Spleen (tissue), 11 donors: ENCODE results near the gene CUX1. TPM values are rescaled to one million over a fixed set of nuclear protein-coding genes. Genes with fewer than 3 reads are reported as not detected.

Source experiments
- DNase-seq: peaks from one replicate; pipeline ENCODE4 v3.0.0-alpha.2; 2020
- H3K27ac ChIP-seq, 8 donors: fragments of 200-600 bp; sonication (generic) in 7 of 8; 1 replicate in 4 of 8; 2 replicates in 4 of 8; pipeline versions ENCODE4 v1.5.0 to v1.8.0; 2016 to 2021; ENCODE audit warnings: inconsistent platforms in 4 of 8, mild to moderate bottlenecking in 4 of 8, moderate library complexity in 1 of 8
- H3K27me3 ChIP-seq, 7 donors: fragments of 200-600 bp; sonication (generic) in 6 of 7; replicated peaks in 1 of 7; 1 replicate in 4 of 7; 2 replicates in 3 of 7; pipeline versions ENCODE4 v1.5.0 to v1.8.0; 2016 to 2021; ENCODE audit warnings: inconsistent platforms in 3 of 7, mild to moderate bottlenecking in 1 of 7
- H3K36me3 ChIP-seq, 6 donors: fragments of 200-600 bp; sonication (generic) in 5 of 6; 1 replicate in 4 of 6; 2 replicates in 2 of 6; pipeline versions ENCODE4 v1.5.0 to v1.8.0; 2016 to 2021; ENCODE audit warnings: inconsistent platforms in 2 of 6
- H3K4me1 ChIP-seq, 6 donors: fragments of 200-600 bp; sonication (generic) in 5 of 6; 1 replicate in 3 of 6; 2 replicates in 3 of 6; pipeline versions ENCODE4 v1.5.0 to v1.8.0; 2016 to 2021; ENCODE audit warnings: inconsistent platforms in 3 of 6
- H3K4me3 ChIP-seq, 8 donors: fragments of 200-600 bp; sonication (generic) in 7 of 8; 1 replicate in 4 of 8; 2 replicates in 4 of 8; pipeline versions ENCODE4 v1.5.0 to v1.8.0; 2016 to 2021; ENCODE audit warnings: inconsistent platforms in 4 of 8, mild to moderate bottlenecking in 4 of 8, moderate library complexity in 2 of 8
- H3K9me3 ChIP-seq, 8 donors: fragments of 200-600 bp; sonication (generic) in 7 of 8; 1 replicate in 4 of 8; 2 replicates in 4 of 8; pipeline versions ENCODE4 v1.5.0 to v1.8.0; 2016 to 2021; ENCODE audit warnings: inconsistent platforms in 4 of 8
- CTCF ChIP-seq, 11 experiments: fragments of 200-600 bp in 7 of 11; fragments of 450-650 bp in 4 of 11; sonication (generic) in 4 of 11; IDR thresholded peaks in 8 of 11; conservative IDR thresholded peaks in 3 of 11; 1 replicate in 7 of 11; 2 replicates in 4 of 11; pipeline versions ENCODE4 v1.4.0 to v1.8.0; 2016 to 2021; ENCODE audit warnings: antibody characterized with exemption in 11 of 11, inconsistent platforms in 4 of 11, mild to moderate bottlenecking in 1 of 11
- POLR2A ChIP-seq, 3 donors: fragments of 450-650 bp; IDR thresholded peaks; one replicate each; pipeline ENCODE4 v1.5.1; 2017; ENCODE audit warnings: antibody characterized with exemption in 3 of 3, mild to moderate bottlenecking in 1 of 3
- POLR2AphosphoS5 ChIP-seq, 3 donors: sonication (generic); formaldehyde crosslinking; IDR thresholded peaks; one replicate each; pipeline ENCODE4 v1.5.1; 2017; ENCODE audit warnings: antibody characterized with exemption in 3 of 3
- WGBS, 5 donors: extraction: QIAGEN DNeasy Blood & Tissue Kit in 3 of 5; methylation state at CpG; one replicate each; pipeline versions ENCODE4 v1.1.5 to v1.1.7; 2013 to 2018; 5-methylcytosine and 5-hydroxymethylcytosine counted together
- intact Hi-C: fragments of 100-400 bp; cut with DNase I; formaldehyde crosslinking; loops from one replicate; pipeline ENCODE4 v1.15.0; 2023; ENCODE audit warnings: low total_unique reads
- polyA plus RNA-seq, 3 donors: library from polyadenylated mRNA; stranded (reverse); fragments of 200-250 nt; gene quantifications; one replicate each; pipeline ENCODE4 v1.2.1, GENCODE V29; 2013
- total RNA-seq, 7 donors: library from RNA; depleted of rRNA in 3 of 7; stranded (reverse); fragments of >200 nt in 3 of 7; fragmentation: NEBNext Ultra II Directional in 4 of 7; extraction: Animal tissue kit (Norgen Biotek cat#: 25700) in 4 of 7; gene quantifications; one replicate each; pipeline versions ENCODE4 v1.1.0 to v1.2.1, GENCODE V29; 2016 to 2021
- donor health status: healthy with polysubstance abuse.
- donor health status: DM: no; HTN: no; CAD: no; lungs with moderate emphysema.
- donor health status: DM: no; HTN: no; CAD: no.
- donor health status: Bipolar disorder and iron deficiency.
- donor health status: healthy.
- donor health status: DM: no; HTN: no; CAD: no.
- donor health status: DM: yes; HTN: yes; CAD: no.

CUX1 gene
- total and polyA plus RNA-seq, 10 donors, result 9.1 to 95.8 (median 61.9) TPM

GRCh38 chr7:101935521-101936141, 118.2 kb downstream of the CUX1 start:
- Histone ChIP-seq H3K9me3 (no peaks in the 10 kb centered on the region), H3K4me1 (peaks cover 0 to 43% (median 18%) of the 10 kb centered on the region in 6 donors), H3K27me3 (no peaks in the 10 kb centered on the region), H3K4me3 (no peak overlapping the region), H3K36me3 (peaks cover 0 to 14% (median 0%) of the 10 kb centered on the region in 6 donors), H3K27ac (no peak overlapping the region)
- intact Hi-C loops, result no loop called here
- DNase-seq, result peak; percentile 54
- no peak for TF ChIP-seq CTCF (IDR thresholded peaks at IDR 0.05 in 8 of 11, conservative IDR thresholded peaks at IDR 0.05 in 3 of 11)
- TF ChIP-seq POLR2AphosphoS5 (IDR thresholded peaks at IDR 0.05), result peak in 1 of 3 donors; percentile 21
- 64 to 74% (median 68%) methylated on average over 13 to 14 of the region's 14 CpGs for WGBS, 5 donors

DNA sequence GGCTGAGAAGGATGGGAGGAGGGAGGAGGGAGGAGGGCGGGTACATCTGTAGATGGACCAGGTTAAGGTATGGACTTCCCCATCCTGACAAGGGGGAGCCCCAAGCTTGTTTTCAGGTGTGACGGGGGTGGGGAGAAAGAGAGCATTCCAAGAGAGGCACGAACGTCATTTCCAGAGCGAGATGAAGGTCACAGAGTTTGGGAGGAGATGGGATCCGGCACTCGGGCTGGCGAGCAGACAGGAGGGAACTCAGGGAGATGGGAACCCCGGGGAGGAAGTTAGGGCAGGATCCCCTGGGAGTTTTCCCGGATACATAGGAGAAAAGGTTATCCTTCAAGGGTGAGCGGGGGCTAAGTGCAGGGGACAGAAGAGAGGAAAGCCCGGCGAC, 118.8 kb downstream of the CUX1 start:
- peaks cover 0 to 14% (median 0%) of the 10 kb centered on the region in 6 donors for H3K36me3 ChIP-seq
- 45 to 73% (median 61%) methylated on average over 13 of the region's 13 CpGs for WGBS, 5 donors
- no peaks in the 10 kb centered on the region for H3K9me3 ChIP-seq
- H3K27ac ChIP-seq, result no peak overlapping the region
- no peaks in the 10 kb centered on the region for H3K27me3 ChIP-seq
- H3K4me1 ChIP-seq, result peaks cover 0 to 49% (median 18%) of the 10 kb centered on the region in 6 donors
- no peak for DNase-seq
- intact Hi-C loops, result no loop called here
- TF ChIP-seq POLR2AphosphoS5 (IDR thresholded peaks at IDR 0.05), result no peak
- no peak for TF ChIP-seq CTCF (IDR thresholded peaks at IDR 0.05 in 8 of 11, conservative IDR thresholded peaks at IDR 0.05 in 3 of 11)
- peak overlapping the region in 3 of 8 donors; percentile 13 to 48 (median 21) for H3K4me3 ChIP-seq

DNA sequence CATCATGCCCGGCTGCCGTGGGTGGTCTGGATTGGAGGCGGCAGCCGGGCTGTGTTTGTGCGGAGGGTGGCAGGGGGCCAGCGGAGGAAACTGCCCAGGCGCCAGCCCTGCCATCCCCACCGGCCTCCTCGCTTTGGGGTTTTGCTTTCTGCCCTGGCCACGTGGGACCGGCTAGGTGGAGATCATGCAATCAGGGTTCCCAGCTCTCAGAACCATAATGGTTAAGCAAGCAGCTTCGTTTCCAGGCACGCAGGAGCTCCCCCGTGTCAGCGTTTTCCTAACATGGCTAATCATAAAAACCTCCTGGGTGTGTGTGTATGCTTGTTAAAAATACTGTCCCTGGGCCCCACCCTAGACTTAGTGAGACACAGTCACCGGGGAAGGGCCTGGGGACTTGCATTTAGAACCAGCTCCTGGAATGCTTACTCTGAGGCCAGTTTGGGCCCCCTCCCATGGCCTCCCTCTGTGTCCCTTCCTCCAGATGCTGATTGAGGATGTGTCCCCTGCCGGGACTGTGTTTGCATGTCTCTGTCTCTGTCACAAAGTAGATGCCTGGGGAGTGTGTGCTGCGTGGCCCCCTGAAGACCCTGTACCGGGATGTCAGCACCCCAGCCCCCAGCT, 119.3 kb downstream of the CUX1 start:
- Histone ChIP-seq H3K27me3 (no peaks in the 10 kb centered on the region), H3K36me3 (peaks cover 0 to 14% (median 0%) of the 10 kb centered on the region in 6 donors), H3K4me1 (peaks cover 0 to 54% (median 19%) of the 10 kb centered on the region in 6 donors), H3K27ac (no peak overlapping the region), H3K4me3 (peak overlapping the region in 3 of 8 donors; percentile 13 to 48 (median 21)), H3K9me3 (no peaks in the 10 kb centered on the region)
- intact Hi-C loops, result no loop called here
- TF ChIP-seq POLR2A (IDR thresholded peaks at IDR 0.05) (no peak), POLR2AphosphoS5 (IDR thresholded peaks at IDR 0.05) (peak in 1 of 3 donors; percentile 33)
- WGBS, 5 donors, result 47 to 72% (median 70%) methylated on average over 17 to 19 of the region's 19 CpGs
- DNase-seq, result peak; percentile 64

- DNase-seq, result peak; percentile 35
- Histone ChIP-seq H3K9me3 (no peaks in the 10 kb centered on the region), H3K27ac (no peak overlapping the region), H3K36me3 (peaks cover 0 to 9% (median 0%) of the 10 kb centered on the region in 6 donors), H3K4me3 (no peak overlapping the region), H3K27me3 (no peaks in the 10 kb centered on the region), H3K4me1 (peaks cover 0 to 55% (median 21%) of the 10 kb centered on the region in 6 donors)
- TF ChIP-seq POLR2A (IDR thresholded peaks at IDR 0.05) (no peak), CTCF (IDR thresholded peaks at IDR 0.05 in 8 of 11, conservative IDR thresholded peaks at IDR 0.05 in 3 of 11) (no peak), POLR2AphosphoS5 (IDR thresholded peaks at IDR 0.05) (no peak)
- intact Hi-C loops, result no loop called here
- WGBS, 5 donors, result 91 to 94% (median 93%) methylated on average over 10 to 11 of the region's 11 CpGs
Observed at GRCh38 chr7:101937717-101938514, 120.5 kb downstream of the CUX1 start.
